PC-3 (cell line): Measurements from ENCODE around the gene PPP2R5A.

Source experiments
- CTCF ChIP-seq: fragments of 300-600 bp; sonication (generic); conservative IDR thresholded peaks from 2 replicates; pipeline ENCODE4 v1.5.1; 2017; ENCODE audit warnings: antibody characterized with exemption, low read depth, mild to moderate bottlenecking, low read length
- EZH2 ChIP-seq: fragments of 300-600 bp; sonication (generic); IDR thresholded peaks from one replicate; pipeline ENCODE4 v1.6.1; 2017; ENCODE audit warnings: antibody characterized with exemption, mild to moderate bottlenecking, low read length; ENCODE audit not compliant: unreplicated experiment
- EZH2phosphoT487 ChIP-seq: fragments of 300-600 bp; sonication (generic); IDR thresholded peaks from 2 replicates; pipeline ENCODE4 v1.6.1; 2018; ENCODE audit warnings: mild to moderate bottlenecking, antibody characterized with exemption, low read length, borderline replicate concordance

GRCh38 chr1:212288615-212289014, 3.4 kb downstream of the PPP2R5A start:
- TF ChIP-seq EZH2phosphoT487 (no peak), EZH2 (no peak), CTCF (no peak)
